ENCODE data around the gene SLC2A14.
"Not testable (repeated sequence)": the region's sequence is repeated elsewhere in the genome, so short reads cannot be mapped to it uniquely, and the experiment has no call there.

GRCh38 chr12:7921181-7921580 is 48.5 kb upstream of the SLC2A14 start:
- TF ChIP-seq, protein P1, sequence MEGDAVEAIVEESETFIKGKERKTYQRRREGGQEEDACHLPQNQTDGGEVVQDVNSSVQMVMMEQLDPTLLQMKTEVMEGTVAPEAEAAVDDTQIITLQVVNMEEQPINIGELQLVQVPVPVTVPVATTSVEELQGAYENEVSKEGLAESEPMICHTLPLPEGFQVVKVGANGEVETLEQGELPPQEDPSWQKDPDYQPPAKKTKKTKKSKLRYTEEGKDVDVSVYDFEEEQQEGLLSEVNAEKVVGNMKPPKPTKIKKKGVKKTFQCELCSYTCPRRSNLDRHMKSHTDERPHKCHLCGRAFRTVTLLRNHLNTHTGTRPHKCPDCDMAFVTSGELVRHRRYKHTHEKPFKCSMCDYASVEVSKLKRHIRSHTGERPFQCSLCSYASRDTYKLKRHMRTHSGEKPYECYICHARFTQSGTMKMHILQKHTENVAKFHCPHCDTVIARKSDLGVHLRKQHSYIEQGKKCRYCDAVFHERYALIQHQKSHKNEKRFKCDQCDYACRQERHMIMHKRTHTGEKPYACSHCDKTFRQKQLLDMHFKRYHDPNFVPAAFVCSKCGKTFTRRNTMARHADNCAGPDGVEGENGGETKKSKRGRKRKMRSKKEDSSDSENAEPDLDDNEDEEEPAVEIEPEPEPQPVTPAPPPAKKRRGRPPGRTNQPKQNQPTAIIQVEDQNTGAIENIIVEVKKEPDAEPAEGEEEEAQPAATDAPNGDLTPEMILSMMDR (IDR thresholded peaks at IDR 0.05) = not testable (repeated sequence)
- TF ChIP-seq POLR2A (IDR thresholded peaks at IDR 0.05) = not testable (repeated sequence)

All from body of pancreas (tissue), 4 donors.